ENCODE results near the gene C1orf50.

Gene C1orf50

DNA sequence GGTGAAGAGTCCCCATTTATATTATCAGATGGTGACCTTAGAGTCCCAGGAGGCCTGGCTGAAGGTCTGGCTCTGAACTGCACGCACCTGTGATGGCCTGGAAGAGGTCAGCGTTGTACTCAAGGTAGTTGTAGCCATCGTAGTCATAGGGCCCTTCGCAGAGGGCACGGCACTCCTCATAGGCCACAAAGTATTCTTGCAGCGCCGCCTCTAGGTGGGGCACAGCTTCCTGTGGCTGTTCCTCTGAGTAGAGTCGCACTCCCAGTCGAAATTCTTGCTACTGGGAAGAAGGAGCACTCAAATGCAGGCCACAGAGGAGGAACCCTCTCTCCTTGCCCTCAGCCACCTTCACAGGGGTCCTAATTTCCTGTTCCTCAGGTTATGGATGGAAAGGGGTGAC lies 7.9 kb upstream of the C1orf50 start:
- DNase-seq (ENCODE audit: low spot score) = no peak

DNA sequence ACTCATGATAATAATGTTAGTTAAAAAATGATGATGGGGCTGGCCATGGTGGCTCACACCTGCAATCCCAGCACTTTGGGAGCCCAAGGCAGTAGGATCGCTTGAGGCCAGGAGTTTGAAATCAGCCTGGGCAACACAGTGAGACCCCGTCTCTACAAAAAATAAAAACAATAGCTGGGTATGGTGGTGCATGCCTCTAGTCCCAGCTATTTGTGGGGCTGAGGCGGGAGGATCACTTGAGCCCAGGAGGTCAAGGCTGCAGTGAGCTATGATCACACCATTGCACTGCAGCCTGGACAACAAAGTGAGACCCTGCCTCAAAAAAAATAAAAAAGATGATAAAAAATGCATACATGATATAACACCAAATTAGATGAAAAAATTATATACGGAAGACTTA lies 5.5 kb upstream of the C1orf50 start:
- DNase-seq (ENCODE audit: low spot score) = no peak

DNA sequence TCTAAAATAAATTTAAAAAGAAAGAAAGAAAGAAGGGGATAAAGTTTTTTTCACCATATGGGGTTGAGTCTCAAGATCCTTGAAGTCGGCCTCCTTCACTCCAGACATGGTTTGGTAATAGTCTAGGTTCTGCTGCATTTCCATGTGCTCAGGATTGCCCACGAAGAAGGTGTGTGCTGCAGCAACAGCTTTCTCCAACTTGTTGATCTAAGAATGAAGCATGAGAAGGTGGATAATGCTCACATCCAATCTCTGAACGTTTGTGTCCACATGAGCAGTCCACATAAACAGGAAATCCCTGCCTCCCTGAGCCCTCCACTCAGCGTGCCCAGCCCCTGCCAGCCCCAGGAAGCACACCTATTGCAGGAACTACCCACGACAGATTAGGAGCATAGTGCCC lies 4.8 kb upstream of the C1orf50 start:
- no peak for DNase-seq (ENCODE audit: low spot score)

GRCh38 chr1:42765269-42765668 lies 1.8 kb upstream of the C1orf50 start:
- DNase-seq (ENCODE audit: low spot score) = no peak

DNA sequence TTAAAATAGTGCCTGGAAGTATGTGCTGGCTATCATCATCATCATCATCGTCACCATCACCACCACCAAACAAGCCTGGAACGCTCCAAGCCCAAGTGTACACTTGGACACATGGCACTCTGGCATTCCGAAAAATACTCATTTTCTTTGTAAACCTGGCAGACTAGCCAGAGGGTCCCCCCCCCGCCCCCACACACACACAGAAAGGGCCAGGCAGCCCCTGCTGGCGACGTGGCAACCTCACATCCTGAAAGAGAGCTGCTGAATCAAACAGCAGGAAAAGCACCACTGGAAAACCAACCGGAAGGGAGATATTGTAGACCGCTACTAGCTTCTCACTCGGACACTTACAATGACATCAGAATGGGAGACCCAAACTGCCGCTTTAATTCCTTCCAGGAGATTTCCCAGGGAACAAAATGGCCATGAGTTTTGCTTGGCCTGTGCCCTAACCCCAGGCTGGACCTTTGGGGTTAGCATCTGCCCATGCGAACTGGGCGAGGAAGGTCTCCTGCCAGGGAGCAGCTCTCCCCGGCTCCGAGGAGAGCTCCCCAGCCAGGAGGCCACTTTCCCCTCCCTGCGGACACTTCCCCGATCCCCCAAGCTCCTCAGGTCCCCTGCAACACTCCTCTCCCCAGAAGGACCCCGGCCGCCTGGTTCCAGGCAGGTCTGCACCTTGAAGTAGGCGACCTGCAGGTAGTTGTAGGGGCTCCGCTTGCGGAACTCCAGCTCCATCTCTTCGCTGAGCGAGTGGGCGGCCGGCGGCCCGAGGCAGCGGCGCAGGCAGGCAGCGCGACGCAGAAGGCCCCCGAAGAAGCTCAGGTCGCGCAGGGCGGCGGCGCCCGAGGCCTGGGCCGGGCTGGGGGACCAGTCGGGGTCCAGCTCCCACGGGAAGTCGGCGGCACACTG lies 963 bp upstream of the C1orf50 start:
- peak; percentile 74 for DNase-seq (ENCODE audit: low spot score)

DNA sequence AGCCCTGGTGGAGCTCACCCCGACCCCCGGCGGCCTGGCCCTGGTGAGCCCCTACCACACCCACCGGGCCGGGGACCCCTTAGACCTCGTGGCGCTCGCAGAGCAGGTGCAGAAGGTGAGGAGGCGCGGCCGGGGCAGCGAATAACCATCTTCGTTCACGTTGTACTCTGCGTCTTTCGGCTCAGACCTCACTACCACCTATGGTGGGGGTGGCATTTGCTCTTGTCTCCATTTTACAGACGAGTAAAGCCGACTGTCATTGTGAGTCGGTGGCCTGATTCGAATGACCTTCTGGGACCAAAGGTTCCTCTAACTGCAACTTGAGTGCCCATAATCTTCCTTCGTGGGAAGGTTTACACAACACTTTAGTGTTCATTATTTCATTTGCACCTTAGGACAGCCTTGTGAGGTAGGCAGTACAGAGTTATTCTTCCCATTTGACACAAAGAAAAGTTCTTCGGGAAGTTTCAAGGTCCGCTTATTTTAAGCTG lies 506 bp downstream of the C1orf50 start:
- DNase-seq (ENCODE audit: low spot score) = no peak

GRCh38 chr1:42768172-42768571 lies 1.1 kb downstream of the C1orf50 start:
- no peak for DNase-seq (ENCODE audit: low spot score)

DNA sequence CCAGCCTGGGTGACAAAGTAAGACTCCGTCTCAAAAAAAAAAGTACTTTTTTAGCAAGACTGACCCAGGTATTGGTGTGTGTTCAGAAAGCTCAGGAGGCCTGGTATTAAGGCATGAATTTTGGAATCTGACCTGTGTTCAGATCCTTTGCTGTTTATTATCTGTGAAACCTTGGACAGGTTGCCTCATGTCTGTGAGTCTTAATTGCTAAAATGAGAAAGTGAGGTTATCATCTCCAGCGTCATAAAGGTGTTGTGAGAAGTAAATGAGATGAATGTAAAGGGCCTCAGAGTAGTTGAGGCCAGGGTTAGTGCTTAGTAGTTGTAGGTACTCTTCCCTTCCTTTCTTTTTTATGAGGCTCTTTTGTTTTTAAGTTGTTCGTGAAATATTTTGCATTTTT lies 2.8 kb downstream of the C1orf50 start:
- DNase-seq (ENCODE audit: low spot score) = no peak

DNA sequence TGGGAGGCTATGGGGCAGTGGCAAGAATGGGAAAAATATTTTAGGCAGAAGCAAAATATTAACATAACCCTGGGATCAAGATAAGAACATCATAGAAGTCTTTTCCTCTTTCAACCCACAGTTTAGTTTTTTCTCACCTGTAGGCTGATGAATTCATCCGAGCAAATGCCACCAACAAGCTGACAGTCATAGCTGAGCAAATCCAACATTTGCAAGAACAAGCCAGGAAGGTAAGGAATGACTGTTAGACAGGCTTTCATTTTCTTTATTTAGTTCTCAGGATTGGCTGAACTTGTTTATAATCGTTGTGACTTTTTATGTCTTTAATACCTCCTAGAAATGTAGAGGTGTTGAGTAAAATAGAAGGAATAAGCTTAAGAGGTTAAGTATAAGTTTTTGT lies 6.4 kb downstream of the C1orf50 start:
- DNase-seq (ENCODE audit: low spot score) = no peak

GRCh38 chr1:42774928-42775526 lies 8.0 kb downstream of the C1orf50 start:
- DNase-seq (ENCODE audit: low spot score) = no peak

GRCh38 chr1:42776502-42776901 lies 9.5 kb downstream of the C1orf50 start:
- no peak for DNase-seq (ENCODE audit: low spot score)

GRCh38 chr1:42777852-42778251 lies 10.8 kb downstream of the C1orf50 start:
- DNase-seq (ENCODE audit: low spot score) = no peak

DNA sequence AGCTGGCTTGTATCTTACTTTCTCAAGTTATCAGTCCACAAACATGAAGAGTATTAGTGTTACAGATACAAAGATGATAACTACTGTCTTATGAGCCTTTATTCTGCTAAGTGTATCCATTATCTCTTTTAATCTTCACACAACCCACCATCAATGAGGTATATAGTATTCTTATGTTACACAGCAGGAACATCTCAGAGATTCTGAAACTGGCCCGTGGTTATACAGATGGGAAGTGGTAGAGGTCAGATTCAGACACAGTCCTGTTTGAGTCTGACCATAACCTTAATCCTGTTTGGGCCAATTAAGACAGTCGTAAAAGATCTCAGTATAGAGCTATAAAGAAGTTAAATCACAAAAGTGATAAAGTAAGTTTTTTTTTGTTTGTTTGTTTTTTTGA lies 12.7 kb downstream of the C1orf50 start:
- no peak for DNase-seq (ENCODE audit: low spot score)

DNA sequence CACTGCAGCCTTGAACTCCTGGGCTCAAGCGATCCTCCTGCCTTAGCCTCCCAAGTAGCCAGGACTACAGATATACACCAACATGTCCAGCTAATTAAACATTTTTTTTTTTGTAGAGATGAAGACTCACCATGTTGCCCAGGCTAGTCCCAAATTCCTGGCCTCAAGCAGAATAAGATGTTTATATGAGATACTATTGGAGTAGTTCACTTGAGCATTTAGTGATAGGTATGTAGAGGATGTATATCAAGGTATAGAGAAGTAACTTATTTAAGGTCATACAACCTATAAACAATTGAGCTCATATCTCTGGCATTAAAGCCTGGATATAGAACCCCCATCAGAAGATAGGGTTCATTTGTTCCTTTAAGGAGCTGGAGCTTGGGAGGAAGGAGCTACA lies 13.1 kb downstream of the C1orf50 start:
- no peak for DNase-seq (ENCODE audit: low spot score)

GRCh38 chr1:42783092-42783491 lies 16.0 kb downstream of the C1orf50 start:
- no peak for DNase-seq (ENCODE audit: low spot score)

DNA sequence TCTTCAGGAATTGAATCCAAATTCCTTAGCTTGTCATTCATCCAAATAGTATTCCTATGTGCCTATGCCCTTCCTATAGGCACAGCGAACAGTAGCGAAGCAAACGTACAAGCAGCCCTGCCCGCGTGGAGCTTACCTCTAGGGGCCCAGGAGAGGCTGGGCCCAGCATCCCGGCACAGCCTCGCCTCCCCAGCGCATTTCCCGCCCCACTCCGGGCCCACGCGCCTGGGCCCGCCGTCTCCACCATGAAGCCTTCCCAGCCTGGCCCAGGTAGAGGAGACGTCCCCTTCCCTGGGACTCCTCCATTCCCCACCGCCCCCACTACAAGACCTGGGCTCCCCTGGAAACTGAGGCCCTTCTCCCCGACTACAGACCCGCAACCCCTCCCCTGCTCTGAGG lies 17.5 kb downstream of the C1orf50 start:
- DNase-seq (ENCODE audit: low spot score) = no peak

GRCh38 chr1:42784946-42785693 lies 18.1 kb downstream of the C1orf50 start, which contains the start of gene TMEM269:
TMEM269 (plus strand) TSS chr1:42784991; CDS start chr1:42789894, 4,903 bp downstream.
- DNase-seq (ENCODE audit: low spot score) = no peak

DNA sequence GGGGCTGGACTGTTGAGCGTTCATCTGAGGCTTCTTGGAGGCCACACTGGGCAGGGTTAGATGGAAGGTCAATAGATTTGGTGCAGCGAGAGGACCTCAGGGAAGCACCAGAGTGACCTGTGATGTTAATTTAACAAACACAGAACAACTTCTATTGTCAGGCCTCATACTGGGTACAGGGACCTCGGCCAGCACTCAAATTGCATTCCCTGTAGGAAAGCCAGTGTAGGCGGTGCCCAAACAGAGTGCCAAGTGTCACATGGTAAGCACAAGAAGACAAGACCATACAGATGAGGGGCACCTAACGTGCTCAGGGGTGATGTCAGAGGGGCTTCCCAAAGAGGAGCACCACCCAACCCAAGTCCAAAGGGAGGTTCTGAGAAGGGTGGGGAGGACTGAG lies 19.0 kb downstream of the C1orf50 start:
- DNase-seq (ENCODE audit: low spot score) = no peak

DNA sequence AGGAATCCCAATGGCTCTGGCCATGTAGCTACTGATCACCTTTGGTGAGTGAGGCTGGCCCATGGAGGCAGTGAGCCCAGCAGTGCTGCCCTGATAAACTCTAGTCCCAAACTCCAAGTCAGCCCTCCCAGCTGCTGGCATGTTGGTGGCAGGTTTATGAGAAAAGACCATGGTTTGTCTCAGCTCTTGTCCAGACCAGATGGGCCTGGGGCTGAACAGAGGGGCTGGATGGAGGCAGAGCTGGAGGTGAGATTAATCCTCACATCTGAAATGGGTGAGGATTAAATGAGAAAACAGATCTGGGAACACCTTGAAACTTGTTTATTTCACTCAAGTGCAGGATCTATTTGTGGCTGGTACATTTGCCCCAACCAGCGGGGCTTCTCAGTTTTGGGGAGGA lies 21.0 kb downstream of the C1orf50 start:
- DNase-seq (ENCODE audit: low spot score) = no peak

- DNase-seq (ENCODE audit: low spot score) = no peak
Measured at GRCh38 chr1:42793824-42794223, 26.8 kb downstream of the C1orf50 start.

GRCh38 chr1:42797414-42797813 lies 30.4 kb downstream of the C1orf50 start:
- no peak for DNase-seq (ENCODE audit: low spot score)

DNA sequence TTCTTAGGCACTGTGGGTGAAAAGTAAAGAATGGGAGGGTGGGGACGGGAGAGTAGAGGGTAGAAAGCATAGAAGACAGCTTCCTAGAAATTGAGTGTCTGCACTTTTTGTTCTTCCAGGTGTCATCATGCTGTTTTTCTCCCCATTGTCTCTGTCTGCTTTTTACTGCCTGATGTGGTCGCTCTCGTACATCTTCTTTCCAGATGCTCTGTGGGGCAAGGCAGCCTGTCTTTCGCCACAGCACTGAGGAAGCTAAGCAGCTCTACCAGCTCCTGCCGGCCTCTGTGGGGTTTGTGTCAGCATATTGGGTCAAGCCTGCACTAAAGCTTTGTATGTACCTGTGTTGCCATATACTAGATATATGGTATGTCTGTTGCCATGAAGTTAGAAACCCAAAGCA lies 30.9 kb downstream of the C1orf50 start:
- DNase-seq (ENCODE audit: low spot score) = no peak

Data from ecto neural progenitor cell (in vitro differentiated cells).